ENCODE measurements around the gene OCRL. TPM values are rescaled to one million over a fixed set of nuclear protein-coding genes. Genes with fewer than 3 reads are reported as not detected.

Gene OCRL
- total and polyA plus RNA-seq, 2 of the 4 experiments (the other 2 are of a cell fraction), result 19.4 to 20.6 TPM

DNA sequence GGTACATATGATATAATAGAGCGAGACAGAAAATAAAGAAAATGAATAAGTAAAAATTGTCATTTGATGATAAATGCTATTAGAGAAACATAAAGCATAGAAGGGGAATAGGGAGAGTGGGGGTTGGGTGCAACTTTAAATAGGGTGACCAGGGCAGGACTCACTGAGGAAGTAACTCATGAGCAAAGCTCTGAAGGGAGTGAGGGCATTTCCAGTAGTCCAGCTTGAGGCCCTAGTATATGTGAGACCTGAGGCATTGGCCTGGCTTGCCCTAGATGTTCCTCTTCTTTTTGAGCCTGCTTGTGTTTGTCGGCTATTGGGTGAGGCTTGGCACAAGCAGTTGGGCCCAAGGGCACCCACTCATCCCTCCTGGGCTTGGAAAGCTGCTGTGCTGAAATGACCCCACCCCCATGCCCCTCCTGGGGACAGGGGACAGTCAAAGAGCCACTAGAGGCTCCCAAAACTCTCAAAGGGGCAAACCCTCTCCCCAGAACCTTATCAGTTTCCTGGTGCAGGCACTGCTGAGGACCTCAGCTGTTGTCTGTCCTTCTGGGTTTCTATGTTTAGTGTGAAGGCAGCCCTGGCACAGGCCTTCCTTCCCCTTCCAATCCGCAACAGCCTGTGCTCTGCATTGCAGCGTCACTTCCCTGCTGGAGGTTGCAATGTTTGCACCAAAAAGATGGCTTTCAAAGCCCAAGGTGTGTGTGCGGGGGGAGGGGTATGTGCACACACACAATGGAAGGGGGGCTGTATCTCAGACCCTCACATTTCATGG, 74.6 kb downstream of the OCRL start:
- ChIA-PET POLR2A (ENCODE audit: unreplicated experiment) (no interaction called here), CTCF (no interaction called here)

More for the DNA sequence above, 74.6 kb downstream of the OCRL start:
- Histone ChIP-seq H4K8ac (ENCODE audit: low read depth in 2 of 2, low read length in 2 of 2) (no peak overlapping the region), H2BK20ac (ENCODE audit: low read depth, low read length) (no peak overlapping the region), H2AFZ (replicated peaks; ENCODE audit: low read length, poor library complexity) (no peak overlapping the region), H3K79me1 (ENCODE audit: low read depth in 1 of 2, low read length in 2 of 2) (no peaks in the 10 kb centered on the region), H3K14ac (replicated peaks; ENCODE audit: low read depth, low read length) (no peak overlapping the region), H3K27me3 (ENCODE audit: control insufficient read depth, insufficient read depth, low read length) (peaks cover 15% of the 10 kb centered on the region), H3K4me2 (ENCODE audit: low read depth, low read length) (no peak overlapping the region), H3K4ac (ENCODE audit: low read depth, low read length) (no peak overlapping the region), H4K20me1 (ENCODE audit: insufficient read depth, low read length) (no peaks in the 10 kb centered on the region), H3K56ac (ENCODE audit: extremely low read depth, insufficient read depth, low read length) (no peak overlapping the region), H3K27ac (ENCODE audit: insufficient read depth, low read length) (no peak overlapping the region), H2BK15ac (ENCODE audit: low read depth, low read length) (no peak overlapping the region), H3K4me3 (ENCODE audit: insufficient read depth, low read depth, low read length) (no peak overlapping the region), H4K91ac (ENCODE audit: insufficient read depth, low read depth, low read length) (no peak overlapping the region), H3K4me1 (ENCODE audit: control insufficient read depth, insufficient read depth, low read length) (no peaks in the 10 kb centered on the region), H3K18ac (ENCODE audit: low read depth, low read length) (no peak overlapping the region), H4K5ac (ENCODE audit: low read depth, low read length) (no peak overlapping the region), H2AK5ac (ENCODE audit: low read depth, low read length) (no peak overlapping the region), H2BK5ac (ENCODE audit: low read depth, low read length, poor library complexity, severe bottlenecking) (no peak overlapping the region), H3K9me1 (ENCODE audit: insufficient read depth, low read length) (no peaks in the 10 kb centered on the region), H3K36me3 (ENCODE audit: control insufficient read depth, insufficient read depth, low read length) (no peaks in the 10 kb centered on the region), H3K9ac (ENCODE audit: low read depth, low read length) (no peak overlapping the region), H3K23ac (ENCODE audit: low read depth, low read length) (no peak overlapping the region), H3K9me3 (ENCODE audit: control insufficient read depth, insufficient read depth, low read length) (no peaks in the 10 kb centered on the region), H2AK9ac (replicated peaks; ENCODE audit: low read depth, low read length, poor library complexity) (no peak overlapping the region), H2BK120ac (ENCODE audit: low read depth, low read length) (no peak overlapping the region)
- dilution Hi-C loops (cut with HindIII; ENCODE audit: low sequenced_read_pairs, unreplicated experiment) (no loop called here), intact Hi-C loops (cut with micrococcal nuclease) (no loop called here), in situ Hi-C loops (cut with MboI; ENCODE audit: low sequenced_read_pairs) (loop anchor here (5.0 to 25.0 kb wide), 3 partner anchors 113 to 1298 kb away; partner anchors contain the start of gene ENOX2)
- TF ChIP-seq RCOR1 (IDR thresholded peaks at IDR 0.05; ENCODE audit: insufficient replicate concordance, low read length) (no peak), MAZ (IDR thresholded peaks at IDR 0.05; ENCODE audit: borderline replicate concordance, low read depth, low read length) (no peak), CHD1 (IDR thresholded peaks at IDR 0.05; ENCODE audit: low read depth, low read length) (no peak), MXI1 (IDR thresholded peaks at IDR 0.05; ENCODE audit: borderline replicate concordance, low read depth, low read length) (no peak)
- no TSS peak for BruUV-seq (replicated peaks)
- DNase-seq (no peak), ATAC-seq (ENCODE audit: low read depth) (no peak)
- WGBS, 2 experiments (ENCODE audit: extremely low coverage in 2 of 2, insufficient read length in 1 of 2), result 67% methylated on average over 1 of the region's 5 CpGs; no CpG with 5 or more reads in 1 of the 2 experiments

Measured in IMR-90 (cell line).